HL-60 (cell line): ENCODE data around the gene FSTL4.

Experiments used
- CTCF ChIP-seq: IDR thresholded peaks from one replicate; pipeline ENCODE4 v1.5.1; 2011; ENCODE audit warnings: low read length, control low read depth, inconsistent platforms; ENCODE audit not compliant: insufficient read depth
- POLR2AphosphoS5 ChIP-seq: IDR thresholded peaks from 2 replicates; pipeline ENCODE4 v1.6.1; 2012; ENCODE audit warnings: low read depth

GRCh38 chr5:133406977-133407632 lies 205.2 kb downstream of the FSTL4 start:
- no peak for TF ChIP-seq CTCF
- no peak for TF ChIP-seq POLR2AphosphoS5
